ENCODE results near the gene KCNQ1.

Gene KCNQ1

DNA sequence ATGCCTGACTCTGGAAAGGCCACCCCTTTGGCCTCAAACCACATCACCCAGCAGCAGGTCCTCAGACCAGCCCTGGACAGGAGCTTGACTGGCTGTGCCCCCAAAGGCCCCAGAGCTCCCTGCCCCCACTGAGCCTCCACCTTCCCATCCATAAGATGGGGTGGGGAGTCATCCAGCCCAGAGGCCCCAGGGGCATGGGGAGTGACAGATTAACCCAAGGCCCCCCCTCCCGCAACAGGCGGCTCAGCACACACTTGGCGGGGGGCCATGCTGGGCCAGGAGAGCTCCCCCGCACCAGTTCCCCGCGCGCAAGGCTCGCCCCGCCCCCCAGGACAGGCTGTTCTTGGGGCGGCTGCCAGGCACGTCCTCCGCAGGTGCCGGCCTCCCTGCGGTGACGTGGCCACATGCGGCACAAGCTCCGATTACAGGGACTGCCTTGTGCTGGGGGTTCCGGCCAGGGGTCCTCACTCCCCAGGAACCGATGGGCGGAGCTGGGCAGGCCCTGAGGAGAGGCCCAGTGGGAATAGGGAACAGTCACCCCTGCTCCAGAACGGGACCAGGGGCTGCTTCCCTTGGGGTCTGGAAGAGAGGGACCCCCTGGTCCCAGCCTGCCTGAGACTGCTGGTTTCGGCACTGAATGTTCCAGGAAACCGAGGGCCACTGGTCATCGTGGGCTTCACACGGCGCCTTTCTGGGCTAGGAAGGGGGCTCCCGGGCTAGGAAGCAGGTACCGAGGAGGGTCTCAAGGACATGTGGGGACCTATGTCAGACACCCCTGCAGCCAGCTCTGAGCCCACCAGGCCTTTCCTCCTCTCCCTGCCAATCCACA is 445.9 kb downstream of the KCNQ1 start:
- peaks cover 0 to 46% (median 36%) of the 10 kb centered on the region in 4 experiments for H3K4me1 ChIP-seq (ENCODE audit: control extremely low read depth in 1 of 4, control insufficient read depth in 4 of 4, insufficient read depth in 4 of 4, low read length in 3 of 4)

DNA sequence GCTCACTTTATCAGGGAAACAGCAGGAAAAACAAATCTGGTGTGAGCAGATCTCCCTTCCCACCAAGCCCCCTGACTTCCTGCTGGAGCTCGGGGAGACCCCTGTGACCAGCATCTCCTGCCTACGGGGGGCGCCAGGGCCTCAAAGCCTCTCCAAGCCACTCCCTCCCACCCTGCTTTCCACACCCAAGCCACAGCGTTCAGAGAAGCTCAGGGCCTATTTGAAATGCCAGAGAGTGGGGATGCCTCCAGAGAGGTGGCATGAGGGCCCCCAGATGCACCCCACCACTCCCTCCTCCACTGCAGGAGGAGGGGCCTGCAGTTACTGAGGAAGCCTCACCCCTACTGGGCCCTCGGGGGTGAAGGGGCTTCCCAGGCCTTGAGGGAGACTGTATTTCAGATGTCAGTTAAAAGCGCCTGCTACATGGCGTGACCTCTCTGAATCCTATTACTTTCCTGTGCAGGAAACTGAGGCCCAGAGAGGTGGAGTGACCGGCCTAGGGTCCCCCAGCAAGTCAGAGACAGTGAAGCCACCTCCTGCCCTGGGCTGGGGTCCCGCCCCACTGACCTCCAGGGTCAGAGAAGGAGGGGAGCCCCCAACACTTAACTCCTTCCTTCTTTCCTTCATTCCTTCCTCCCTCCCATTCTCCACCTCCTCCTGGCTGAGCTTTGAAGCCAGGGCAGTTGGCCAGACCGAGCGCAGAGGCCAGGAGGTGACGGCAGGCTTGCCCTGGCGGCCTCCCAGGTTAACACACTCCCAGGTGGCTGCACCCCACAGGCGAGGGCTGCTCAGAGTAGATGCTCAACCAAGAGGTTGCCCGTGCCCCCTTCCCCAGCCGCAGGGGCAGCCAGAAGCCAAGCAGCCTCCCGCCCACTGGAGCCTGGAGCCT is 446.8 kb downstream of the KCNQ1 start:
- no peaks in the 10 kb centered on the region for H3K36me3 ChIP-seq (ENCODE audit: control insufficient read depth in 4 of 4, insufficient read depth in 4 of 4, low read length in 3 of 4)
- ChIA-PET CTCF (interaction anchor here (0.8 to 14.6 kb wide), 20 partner anchors 9 to 706 kb away, joined by 3 to 462 read pairs (median 4); partner anchors contain the start of gene PHLDA2), POLR2A (interaction anchor here (1.0 to 3.3 kb wide), 2 partner anchors 356 to 359 kb away, joined by 4 to 12 read pairs; no protein-coding TSS in a partner anchor)
- H3K4me1 ChIP-seq (ENCODE audit: control extremely low read depth in 1 of 4, control insufficient read depth in 4 of 4, insufficient read depth in 4 of 4, low read length in 3 of 4), result peaks cover 0 to 41% (median 31%) of the 10 kb centered on the region in 4 experiments
- peak overlapping the region in 5 of 7 experiments; percentile 11 to 69 (median 53) for H3K4me3 ChIP-seq (ENCODE audit: control insufficient read depth in 1 of 7, extremely low read depth in 1 of 7, insufficient read depth in 4 of 7, low read depth in 2 of 7, low read length in 6 of 7)
- 30% methylated on average over 6 of the region's 17 CpGs for WGBS (ENCODE audit: insufficient coverage)
- DNase-seq, result peak in 2 of 3 donors; percentile 18 to 27
- peak overlapping the region in 1 of 2 experiments; percentile 60 for H3K27ac ChIP-seq (ENCODE audit: insufficient read depth in 1 of 2, low read depth in 1 of 2, low read length in 2 of 2, poor library complexity in 1 of 2, severe bottlenecking in 2 of 2)
- no peaks in the 10 kb centered on the region for H3K9me3 ChIP-seq (ENCODE audit: control extremely low read depth in 1 of 5, control insufficient read depth in 4 of 5, insufficient read depth in 2 of 5, low read depth in 1 of 5, low read length in 4 of 5)
- no peaks in the 10 kb centered on the region for H3K27me3 ChIP-seq (replicated peaks in 2 of 5; ENCODE audit: control insufficient read depth in 4 of 5, insufficient read depth in 5 of 5, low read length in 4 of 5)

More for the DNA sequence above, 445.9 kb downstream of the KCNQ1 start:
- CTCF ChIA-PET, result interaction anchor here (0.8 to 14.6 kb wide), 15 partner anchors 13 to 705 kb away, joined by 3 to 462 read pairs (median 7); partner anchors contain the start of gene PHLDA2
- POLR2A ChIA-PET, result interaction anchor here (3.3 kb wide), 1 partner anchor 358 kb away, joined by 12 read pairs; no protein-coding TSS in a partner anchor
- Histone ChIP-seq H3K4me3 (ENCODE audit: control insufficient read depth in 1 of 7, extremely low read depth in 1 of 7, insufficient read depth in 4 of 7, low read depth in 2 of 7, low read length in 6 of 7) (no peak overlapping the region), H3K27me3 (replicated peaks in 2 of 5; ENCODE audit: control insufficient read depth in 4 of 5, insufficient read depth in 5 of 5, low read length in 4 of 5) (no peaks in the 10 kb centered on the region), H3K9me3 (ENCODE audit: control extremely low read depth in 1 of 5, control insufficient read depth in 4 of 5, insufficient read depth in 2 of 5, low read depth in 1 of 5, low read length in 4 of 5) (no peaks in the 10 kb centered on the region), H3K36me3 (ENCODE audit: control insufficient read depth in 4 of 4, insufficient read depth in 4 of 4, low read length in 3 of 4) (no peaks in the 10 kb centered on the region), H3K27ac (ENCODE audit: insufficient read depth in 1 of 2, low read depth in 1 of 2, low read length in 2 of 2, poor library complexity in 1 of 2, severe bottlenecking in 2 of 2) (peak overlapping the region in 1 of 2 experiments; percentile 60)
- peak in 2 of 3 donors; percentile 41 to 48 for DNase-seq
- 77% methylated on average over 25 of the region's 28 CpGs for WGBS (ENCODE audit: insufficient coverage)

- Histone ChIP-seq H3K4me3 (ENCODE audit: control insufficient read depth in 1 of 7, extremely low read depth in 1 of 7, insufficient read depth in 4 of 7, low read depth in 2 of 7, low read length in 6 of 7) (peak overlapping the region; percentile 7 to 69 (median 53)), H3K27me3 (replicated peaks in 2 of 5; ENCODE audit: control insufficient read depth in 4 of 5, insufficient read depth in 5 of 5, low read length in 4 of 5) (no peaks in the 10 kb centered on the region), H3K36me3 (ENCODE audit: control insufficient read depth in 4 of 4, insufficient read depth in 4 of 4, low read length in 3 of 4) (no peaks in the 10 kb centered on the region), H3K9me3 (ENCODE audit: control extremely low read depth in 1 of 5, control insufficient read depth in 4 of 5, insufficient read depth in 2 of 5, low read depth in 1 of 5, low read length in 4 of 5) (no peaks in the 10 kb centered on the region), H3K27ac (ENCODE audit: insufficient read depth in 1 of 2, low read depth in 1 of 2, low read length in 2 of 2, poor library complexity in 1 of 2, severe bottlenecking in 2 of 2) (peak overlapping the region in 1 of 2 experiments; percentile 54), H3K4me1 (ENCODE audit: control extremely low read depth in 1 of 4, control insufficient read depth in 4 of 4, insufficient read depth in 4 of 4, low read length in 3 of 4) (peaks cover 0 to 35% (median 30%) of the 10 kb centered on the region in 4 experiments)
- peak; percentile 48 to 75 (median 72) for DNase-seq
- WGBS (ENCODE audit: insufficient coverage), result 0% methylated on average over 22 of the region's 34 CpGs
- POLR2A ChIA-PET, result interaction anchor here (1.0 to 3.3 kb wide), 2 partner anchors 357 to 359 kb away, joined by 4 to 12 read pairs; no protein-coding TSS in a partner anchor
- CTCF ChIA-PET, result interaction anchor here (1.0 to 14.6 kb wide), 18 partner anchors 9 to 467 kb away, joined by 3 to 462 read pairs (median 4); partner anchors contain the start of gene PHLDA2
Measured at GRCh38 chr11:2892215-2892966, 447.6 kb downstream of the KCNQ1 start.

- peak in 1 of 3 donors; percentile 59 for DNase-seq
- ChIA-PET CTCF (interaction anchor here (1.1 to 14.6 kb wide), 17 partner anchors 8 to 468 kb away, joined by 3 to 462 read pairs (median 4); partner anchors contain the start of gene PHLDA2), POLR2A (interaction anchor here (3.3 kb wide), 1 partner anchor 360 kb away, joined by 12 read pairs; no protein-coding TSS in a partner anchor)
- H3K27ac ChIP-seq (ENCODE audit: insufficient read depth in 1 of 2, low read depth in 1 of 2, low read length in 2 of 2, poor library complexity in 1 of 2, severe bottlenecking in 2 of 2), result peak overlapping the region in 1 of 2 experiments; percentile 54
- H3K9me3 ChIP-seq (ENCODE audit: control extremely low read depth in 1 of 5, control insufficient read depth in 4 of 5, insufficient read depth in 2 of 5, low read depth in 1 of 5, low read length in 4 of 5), result no peaks in the 10 kb centered on the region
- H3K27me3 ChIP-seq (replicated peaks in 2 of 5; ENCODE audit: control insufficient read depth in 4 of 5, insufficient read depth in 5 of 5, low read length in 4 of 5), result no peaks in the 10 kb centered on the region
- peak overlapping the region in 5 of 7 experiments; percentile 41 to 69 (median 58) for H3K4me3 ChIP-seq (ENCODE audit: control insufficient read depth in 1 of 7, extremely low read depth in 1 of 7, insufficient read depth in 4 of 7, low read depth in 2 of 7, low read length in 6 of 7)
- WGBS (ENCODE audit: insufficient coverage), result 33% methylated on average over 3 of the region's 4 CpGs
- peaks cover 0 to 40% (median 31%) of the 10 kb centered on the region in 4 experiments for H3K4me1 ChIP-seq (ENCODE audit: control extremely low read depth in 1 of 4, control insufficient read depth in 4 of 4, insufficient read depth in 4 of 4, low read length in 3 of 4)
- no peaks in the 10 kb centered on the region for H3K36me3 ChIP-seq (ENCODE audit: control insufficient read depth in 4 of 4, insufficient read depth in 4 of 4, low read length in 3 of 4)
Measured at GRCh38 chr11:2892967-2893528, 448.2 kb downstream of the KCNQ1 start.

- no peaks in the 10 kb centered on the region for H3K9me3 ChIP-seq (ENCODE audit: control extremely low read depth in 1 of 5, control insufficient read depth in 4 of 5, insufficient read depth in 2 of 5, low read depth in 1 of 5, low read length in 4 of 5)
- H3K36me3 ChIP-seq (ENCODE audit: control insufficient read depth in 4 of 4, insufficient read depth in 4 of 4, low read length in 3 of 4), result no peaks in the 10 kb centered on the region
- no peak overlapping the region for H3K4me3 ChIP-seq (ENCODE audit: control insufficient read depth in 1 of 7, extremely low read depth in 1 of 7, insufficient read depth in 4 of 7, low read depth in 2 of 7, low read length in 6 of 7)
- POLR2A ChIA-PET, result no interaction called here
- CTCF ChIA-PET, result interaction anchor here (1.2 to 14.6 kb wide), 8 partner anchors 31 to 469 kb away, joined by 3 to 462 read pairs (median 12); partner anchors contain the start of gene PHLDA2
- DNase-seq, result no peak
- no peaks in the 10 kb centered on the region for H3K27me3 ChIP-seq (replicated peaks in 2 of 5; ENCODE audit: control insufficient read depth in 4 of 5, insufficient read depth in 5 of 5, low read length in 4 of 5)
- 98% methylated on average over 4 of the region's 4 CpGs for WGBS (ENCODE audit: insufficient coverage)
- H3K4me1 ChIP-seq (ENCODE audit: control extremely low read depth in 1 of 4, control insufficient read depth in 4 of 4, insufficient read depth in 4 of 4, low read length in 3 of 4), result peaks cover 0 to 49% (median 37%) of the 10 kb centered on the region in 4 experiments
- H3K27ac ChIP-seq (ENCODE audit: insufficient read depth in 1 of 2, low read depth in 1 of 2, low read length in 2 of 2, poor library complexity in 1 of 2, severe bottlenecking in 2 of 2), result no peak overlapping the region
Measured at GRCh38 chr11:2893935-2894334, 449.1 kb downstream of the KCNQ1 start.

GRCh38 chr11:2896047-2896446 is 451.2 kb downstream of the KCNQ1 start:
- WGBS (ENCODE audit: insufficient coverage), result 81% methylated on average over 6 of the region's 9 CpGs
- H3K27ac ChIP-seq (ENCODE audit: insufficient read depth in 1 of 2, low read depth in 1 of 2, low read length in 2 of 2, poor library complexity in 1 of 2, severe bottlenecking in 2 of 2), result no peak overlapping the region
- no peak for DNase-seq
- no peaks in the 10 kb centered on the region for H3K27me3 ChIP-seq (replicated peaks in 2 of 5; ENCODE audit: control insufficient read depth in 4 of 5, insufficient read depth in 5 of 5, low read length in 4 of 5)
- no peaks in the 10 kb centered on the region for H3K36me3 ChIP-seq (ENCODE audit: control insufficient read depth in 4 of 4, insufficient read depth in 4 of 4, low read length in 3 of 4)
- no peak overlapping the region for H3K4me3 ChIP-seq (ENCODE audit: control insufficient read depth in 1 of 7, extremely low read depth in 1 of 7, insufficient read depth in 4 of 7, low read depth in 2 of 7, low read length in 6 of 7)
- ChIA-PET CTCF (interaction anchor here (0.8 to 14.6 kb wide), 5 partner anchors 14 to 369 kb away, joined by 3 to 462 read pairs (median 4); partner anchors contain the start of gene PHLDA2), POLR2A (interaction anchor here (0.6 kb wide), 1 partner anchor 12 kb away, joined by 3 read pairs; no protein-coding TSS in a partner anchor)
- peaks cover 0 to 57% (median 43%) of the 10 kb centered on the region in 4 experiments for H3K4me1 ChIP-seq (ENCODE audit: control extremely low read depth in 1 of 4, control insufficient read depth in 4 of 4, insufficient read depth in 4 of 4, low read length in 3 of 4)
- no peaks in the 10 kb centered on the region for H3K9me3 ChIP-seq (ENCODE audit: control extremely low read depth in 1 of 5, control insufficient read depth in 4 of 5, insufficient read depth in 2 of 5, low read depth in 1 of 5, low read length in 4 of 5)

Data from common myeloid progenitor, CD34-positive (primary cell).